GM21515 (cell line): Measurements from ENCODE around the gene BARHL2.

ENCODE experiments used
- ATAC-seq: cut with Tn5 transposase; IDR thresholded peaks from one replicate; pipeline ENCODE4 v1.9.1; 2021; ENCODE audit not compliant: unreplicated experiment

Gene BARHL2

DNA sequence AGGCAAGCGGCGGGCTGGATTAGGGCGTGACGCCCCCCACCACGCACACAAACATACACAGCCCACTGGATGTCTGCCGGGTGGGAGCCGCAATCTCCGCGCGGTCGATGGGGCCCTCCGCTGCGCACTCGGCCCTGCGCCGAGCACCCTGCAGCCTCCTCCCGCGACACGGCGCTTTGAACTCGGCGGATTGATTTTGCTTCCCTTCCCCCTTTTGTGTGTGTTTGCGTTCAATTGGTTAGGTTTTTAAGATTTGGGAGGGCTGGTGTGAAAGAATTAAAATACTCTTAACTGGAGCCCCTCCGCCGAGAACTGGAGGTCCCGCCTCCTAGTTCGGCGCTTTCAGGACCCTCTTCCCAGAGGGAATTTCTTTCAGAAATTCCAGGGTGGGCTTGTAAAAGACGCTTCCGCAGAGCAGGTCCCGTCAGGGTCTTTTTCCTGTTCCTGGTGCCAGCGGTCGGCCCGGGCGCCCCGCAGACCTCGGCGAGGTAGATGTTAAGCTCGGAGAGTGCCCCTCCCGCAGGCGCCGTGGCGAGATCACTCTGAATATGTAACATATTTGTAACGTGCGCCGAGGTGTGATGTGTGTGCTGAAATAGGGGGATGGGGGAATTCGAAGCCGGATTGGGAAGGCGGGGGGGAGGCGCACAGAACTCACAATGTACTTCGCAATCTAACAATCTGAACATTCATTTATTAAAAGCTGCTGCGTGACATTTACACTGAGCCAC, 8.0 kb upstream of the BARHL2 start:
- ATAC-seq = no peak

DNA sequence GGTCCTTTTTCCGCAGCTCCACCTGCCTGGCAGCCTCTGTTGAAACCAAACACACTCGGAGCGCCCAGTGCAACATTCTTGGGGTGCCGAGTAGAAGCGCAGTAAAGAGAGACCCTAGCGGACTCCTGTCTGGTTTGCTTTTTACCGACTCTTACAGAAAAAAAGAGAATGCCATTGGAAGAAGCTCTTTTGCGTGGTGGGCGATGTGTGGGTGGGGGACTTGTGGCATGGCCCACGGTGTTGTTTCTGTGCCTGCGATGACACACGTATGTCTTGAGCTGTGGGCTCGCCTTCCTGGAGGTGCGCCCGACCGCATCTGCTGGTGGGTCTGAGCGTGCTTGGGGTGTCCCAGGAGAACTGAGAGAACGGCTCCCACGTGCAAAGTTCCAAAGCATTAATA, 7.3 kb upstream of the BARHL2 start:
- ATAC-seq = no peak

- ATAC-seq = no peak
Measured at GRCh38 chr1:90723590-90724108, 6.5 kb upstream of the BARHL2 start.

- no peak for ATAC-seq
Measured at GRCh38 chr1:90722874-90723589, 5.9 kb upstream of the BARHL2 start.

GRCh38 chr1:90721210-90722194, 4.4 kb upstream of the BARHL2 start:
- ATAC-seq = no peak

- no peak for ATAC-seq
Measured at GRCh38 chr1:90720145-90720636, 3.1 kb upstream of the BARHL2 start.

DNA sequence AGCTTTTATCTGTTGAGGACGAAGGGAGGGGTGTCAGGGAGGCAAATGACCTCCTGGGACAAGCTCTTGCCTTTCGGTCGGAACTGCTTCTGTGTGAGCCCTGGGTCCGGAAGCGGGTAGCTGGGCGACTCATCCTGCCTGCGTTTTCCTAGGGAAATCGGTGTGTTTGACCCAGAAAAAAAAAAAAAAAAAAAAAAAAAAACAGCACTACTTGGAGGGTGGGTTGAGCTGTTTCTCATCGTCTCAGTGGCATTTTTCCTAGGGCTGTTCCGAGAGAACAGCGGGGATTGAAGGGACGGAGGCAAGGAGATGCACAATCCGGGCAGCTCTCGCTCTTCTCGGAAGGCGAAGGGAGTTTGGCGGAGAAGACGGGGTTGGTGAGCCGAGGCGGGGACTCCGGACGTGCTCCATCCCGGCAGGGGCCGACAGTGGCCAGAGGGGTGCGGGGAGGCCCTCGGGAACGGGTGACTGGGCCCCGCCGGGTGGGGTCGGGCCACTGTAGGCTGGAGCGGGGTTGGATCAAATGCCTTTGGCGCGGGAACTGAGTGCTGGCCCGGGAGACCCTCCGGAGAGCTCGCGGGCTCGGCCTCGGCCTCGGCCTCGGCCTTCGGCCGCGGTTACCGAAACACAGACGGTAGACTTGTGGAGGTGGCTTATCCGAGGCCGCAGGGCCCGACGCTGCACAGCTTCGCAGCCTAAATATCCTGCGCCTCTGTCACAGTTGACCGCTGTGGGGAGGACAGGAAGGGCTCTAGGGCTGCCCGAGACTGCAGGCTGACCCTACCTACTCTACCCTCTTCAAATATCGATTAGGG, 2.4 kb upstream of the BARHL2 start:
- no peak for ATAC-seq

DNA sequence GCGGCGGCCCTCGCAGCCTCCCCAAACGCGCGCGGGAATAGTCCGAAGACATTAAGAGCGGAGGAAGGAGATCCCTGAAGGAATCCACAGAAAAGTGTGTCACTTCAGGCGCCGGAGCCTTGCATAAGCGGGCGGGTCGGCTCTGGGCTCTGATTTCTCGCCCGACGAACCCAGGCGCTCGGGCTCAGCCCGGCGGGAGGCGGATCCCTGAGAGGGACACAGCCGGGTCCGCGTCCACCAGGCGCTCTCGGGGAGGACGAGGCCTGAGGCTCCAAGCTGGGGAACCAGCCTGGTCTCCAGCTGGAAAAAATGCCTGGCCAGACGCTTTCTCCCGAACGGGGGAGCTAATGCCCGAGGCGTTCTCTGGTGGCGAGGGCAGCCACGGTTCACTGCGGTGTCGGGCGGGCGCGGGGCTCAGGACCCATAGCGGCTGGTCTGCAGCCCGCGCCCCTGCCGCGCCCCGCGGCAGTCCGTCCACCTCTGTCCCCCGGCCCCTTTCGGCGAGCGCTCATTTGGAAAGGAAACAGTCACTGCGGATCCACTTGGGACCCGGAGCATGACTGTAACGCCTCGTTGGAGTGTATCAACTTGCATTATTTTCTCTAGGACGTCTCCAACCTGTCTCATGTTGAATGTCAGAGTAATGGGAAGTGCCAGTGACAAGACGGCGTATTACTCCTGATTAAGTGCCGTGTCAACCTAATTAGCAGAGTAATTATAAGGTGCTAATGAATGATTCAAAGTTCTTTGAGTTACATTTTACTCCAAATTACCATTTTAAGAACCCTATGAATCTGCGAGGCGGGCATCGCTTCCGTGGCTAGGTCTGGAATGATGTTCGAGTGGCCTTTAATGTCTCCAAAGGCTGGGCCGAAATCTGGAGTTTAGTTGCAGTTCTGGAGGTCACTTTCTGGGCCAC, 1.6 kb upstream of the BARHL2 start:
- ATAC-seq = no peak

GRCh38 chr1:90717665-90718410, 736 bp upstream of the BARHL2 start:
- ATAC-seq = no peak

- ATAC-seq = no peak
Measured at GRCh38 chr1:90717356-90717664, 208 bp upstream of the BARHL2 start.

- ATAC-seq = no peak
Measured at GRCh38 chr1:90716243-90716551, 905 bp downstream of the BARHL2 start.

- no peak for ATAC-seq
Measured at GRCh38 chr1:90715309-90715708, 1.8 kb downstream of the BARHL2 start.

DNA sequence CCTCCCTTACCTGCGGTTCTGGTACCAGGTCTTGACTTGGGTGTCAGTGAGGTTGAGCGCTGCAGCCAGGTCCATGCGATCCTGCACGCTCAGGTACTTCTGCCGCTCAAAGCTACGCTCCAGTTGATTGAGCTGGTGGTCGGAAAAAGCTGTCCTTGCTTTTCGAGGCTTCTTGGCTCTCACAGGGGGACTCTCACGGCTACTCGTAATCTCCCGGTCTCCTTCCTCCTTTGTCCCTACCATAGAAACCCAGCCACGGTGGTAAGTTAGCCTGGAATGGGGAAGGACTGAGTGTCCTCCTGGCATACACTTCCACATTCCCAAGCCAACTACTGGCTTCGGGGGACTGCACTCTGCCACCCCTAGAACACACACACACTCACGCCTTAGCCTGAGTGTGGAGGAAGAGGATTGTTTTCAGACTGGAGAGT, 2.6 kb downstream of the BARHL2 start:
- ATAC-seq = no peak

- ATAC-seq = no peak
Measured at GRCh38 chr1:90713741-90714509, 3.2 kb downstream of the BARHL2 start.

- ATAC-seq = no peak
Measured at GRCh38 chr1:90712915-90713730, 4.0 kb downstream of the BARHL2 start.

DNA sequence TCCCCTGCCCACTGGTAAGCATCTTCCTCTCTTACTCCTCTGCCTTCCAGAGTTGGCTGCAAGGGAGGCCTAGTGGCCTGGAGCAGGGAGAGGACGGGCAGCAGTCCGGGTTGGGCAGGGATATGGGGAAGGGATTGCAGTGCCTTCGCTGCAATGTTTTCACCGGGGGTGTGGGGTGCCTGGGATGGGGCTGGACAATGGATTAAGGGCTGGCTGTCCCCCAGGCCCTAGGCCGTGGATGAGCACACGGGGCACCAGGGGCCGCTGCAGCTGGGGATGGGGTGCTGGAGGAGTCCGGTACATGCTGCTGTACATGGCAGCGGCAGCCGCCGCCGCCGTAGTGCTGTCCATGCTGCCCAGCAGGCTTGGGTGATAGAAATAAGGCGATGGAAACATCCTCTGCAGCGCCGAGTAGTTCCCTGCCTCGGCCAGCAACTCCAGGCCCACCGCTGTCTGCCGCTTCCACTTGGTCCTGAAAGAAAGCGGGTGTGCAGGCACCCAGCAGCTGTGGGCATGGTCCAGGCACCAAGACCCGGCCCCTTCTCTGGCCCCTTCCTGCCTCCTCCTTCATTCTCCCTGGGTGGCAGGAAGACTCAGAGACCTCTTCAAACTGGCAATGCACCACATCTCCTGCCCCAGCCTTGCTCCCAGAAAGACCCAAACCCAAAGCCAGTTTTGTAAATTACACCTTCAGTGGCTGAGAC, 4.8 kb downstream of the BARHL2 start:
- no peak for ATAC-seq

DNA sequence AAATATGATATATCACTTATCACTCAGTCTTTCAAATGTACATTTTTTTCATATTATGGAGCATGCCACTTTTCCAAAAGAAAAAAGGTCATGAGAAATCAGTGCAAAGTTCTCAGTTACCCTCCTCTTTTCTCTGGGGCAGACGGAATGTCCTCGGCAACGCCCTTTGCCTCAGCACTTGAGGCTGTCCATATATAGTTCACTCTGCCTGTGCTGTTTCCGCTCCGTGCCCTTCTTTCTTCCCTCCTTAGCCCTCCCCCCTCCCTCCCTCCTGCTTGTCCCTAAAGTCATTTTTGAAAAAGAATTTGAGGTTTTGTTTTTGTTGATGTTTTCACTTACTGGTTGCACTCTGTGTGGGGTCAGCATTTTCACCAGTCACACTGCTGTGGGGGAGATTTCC, 5.4 kb downstream of the BARHL2 start:
- no peak for ATAC-seq
